GM12872 (cell line): ENCODE results near the gene A2ML1.

ENCODE experiments used
- CTCF ChIP-seq: IDR thresholded peaks from 3 replicates; pipeline ENCODE4 v1.5.1; 2011; ENCODE audit warnings: low read depth, mild to moderate bottlenecking, low read length, moderate library complexity; ENCODE audit not compliant: insufficient read depth

Gene A2ML1

GRCh38 chr12:8832500-8832899 lies 10.1 kb downstream of the A2ML1 start:
- no peak for TF ChIP-seq CTCF

GRCh38 chr12:8834230-8834629 lies 11.8 kb downstream of the A2ML1 start:
- TF ChIP-seq CTCF: no peak

GRCh38 chr12:8837291-8837690 lies 14.9 kb downstream of the A2ML1 start:
- TF ChIP-seq CTCF: no peak

GRCh38 chr12:8840321-8840720 lies 17.9 kb downstream of the A2ML1 start:
- no peak for TF ChIP-seq CTCF

GRCh38 chr12:8840938-8841633 lies 18.7 kb downstream of the A2ML1 start:
- TF ChIP-seq CTCF: no peak

- no peak for TF ChIP-seq CTCF
Observed at GRCh38 chr12:8841778-8842177, 19.4 kb downstream of the A2ML1 start.

GRCh38 chr12:8844665-8845064 lies 22.2 kb downstream of the A2ML1 start:
- TF ChIP-seq CTCF: no peak
